ENCODE results near the gene TBC1D2B.
"Not testable (repeated sequence)": the region's sequence is repeated elsewhere in the genome, so short reads cannot be mapped to it uniquely, and the experiment has no call there.

GRCh38 chr15:77972706-77973105 lies 104.8 kb downstream of the TBC1D2B start:
- TF ChIP-seq, protein P1, sequence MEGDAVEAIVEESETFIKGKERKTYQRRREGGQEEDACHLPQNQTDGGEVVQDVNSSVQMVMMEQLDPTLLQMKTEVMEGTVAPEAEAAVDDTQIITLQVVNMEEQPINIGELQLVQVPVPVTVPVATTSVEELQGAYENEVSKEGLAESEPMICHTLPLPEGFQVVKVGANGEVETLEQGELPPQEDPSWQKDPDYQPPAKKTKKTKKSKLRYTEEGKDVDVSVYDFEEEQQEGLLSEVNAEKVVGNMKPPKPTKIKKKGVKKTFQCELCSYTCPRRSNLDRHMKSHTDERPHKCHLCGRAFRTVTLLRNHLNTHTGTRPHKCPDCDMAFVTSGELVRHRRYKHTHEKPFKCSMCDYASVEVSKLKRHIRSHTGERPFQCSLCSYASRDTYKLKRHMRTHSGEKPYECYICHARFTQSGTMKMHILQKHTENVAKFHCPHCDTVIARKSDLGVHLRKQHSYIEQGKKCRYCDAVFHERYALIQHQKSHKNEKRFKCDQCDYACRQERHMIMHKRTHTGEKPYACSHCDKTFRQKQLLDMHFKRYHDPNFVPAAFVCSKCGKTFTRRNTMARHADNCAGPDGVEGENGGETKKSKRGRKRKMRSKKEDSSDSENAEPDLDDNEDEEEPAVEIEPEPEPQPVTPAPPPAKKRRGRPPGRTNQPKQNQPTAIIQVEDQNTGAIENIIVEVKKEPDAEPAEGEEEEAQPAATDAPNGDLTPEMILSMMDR (IDR thresholded peaks at IDR 0.05): not testable (repeated sequence)
- TF ChIP-seq POLR2A (IDR thresholded peaks at IDR 0.05): not testable (repeated sequence)

All from body of pancreas (tissue), 4 donors.